Measurements from ENCODE around the gene DCUN1D3.
"Not testable (repeated sequence)": the region's sequence is repeated elsewhere in the genome, so short reads cannot be mapped to it uniquely, and the experiment has no call there.

The DCUN1D3 gene

DNA sequence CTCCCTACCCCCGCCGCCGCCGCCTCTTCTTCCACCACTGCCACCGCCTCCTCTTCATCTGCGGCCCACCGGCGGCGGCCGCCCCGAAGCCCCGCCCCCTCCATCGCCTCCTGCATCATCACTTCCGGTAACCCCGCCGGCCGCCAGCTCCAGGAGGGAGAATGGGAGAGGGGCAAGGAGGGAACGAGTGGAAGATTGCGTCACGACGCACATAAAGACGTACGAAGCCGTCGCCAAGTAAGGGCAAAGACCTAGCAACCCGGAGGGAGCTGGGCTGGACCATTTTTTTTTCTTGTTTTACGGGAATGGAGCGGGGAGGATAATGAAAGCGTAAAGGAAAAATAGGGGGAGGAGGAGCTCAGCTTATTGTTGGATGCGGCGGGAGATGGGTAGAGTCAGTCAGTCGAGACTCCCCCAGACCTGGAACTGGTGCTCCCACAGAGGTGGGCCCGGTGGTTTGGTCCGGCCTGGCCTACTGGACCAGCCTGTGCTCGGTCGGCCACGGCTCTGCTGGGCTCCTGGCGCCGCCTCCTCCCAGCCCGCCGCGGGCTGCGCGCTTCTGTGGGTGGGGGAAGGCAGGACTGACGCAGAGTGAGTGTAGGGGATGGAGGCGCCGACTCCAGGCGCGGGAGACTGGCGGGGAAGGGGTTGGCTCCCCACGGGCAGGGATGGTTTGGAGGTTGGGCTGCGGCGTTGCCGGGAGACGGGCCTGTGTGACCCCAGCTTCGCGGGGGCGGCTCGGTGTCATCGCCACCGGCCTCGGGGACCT is at the start of gene DCUN1D3, which contains the start of gene LYRM1:
Gene DCUN1D3, minus strand, starts transcription at position 60 of the 769 bp plus-strand sequence. CDS start 37,820 bp downstream, outside the sequence.
Gene LYRM1, plus strand, starts transcription at position 473 of the 769 bp plus-strand sequence. CDS start 14,785 bp downstream, outside the sequence.
- DNase-seq = peak; percentile 89

- no peak for DNase-seq
Observed at GRCh38 chr16:20949660-20950059, 49.5 kb upstream of the DCUN1D3 start.

DNA sequence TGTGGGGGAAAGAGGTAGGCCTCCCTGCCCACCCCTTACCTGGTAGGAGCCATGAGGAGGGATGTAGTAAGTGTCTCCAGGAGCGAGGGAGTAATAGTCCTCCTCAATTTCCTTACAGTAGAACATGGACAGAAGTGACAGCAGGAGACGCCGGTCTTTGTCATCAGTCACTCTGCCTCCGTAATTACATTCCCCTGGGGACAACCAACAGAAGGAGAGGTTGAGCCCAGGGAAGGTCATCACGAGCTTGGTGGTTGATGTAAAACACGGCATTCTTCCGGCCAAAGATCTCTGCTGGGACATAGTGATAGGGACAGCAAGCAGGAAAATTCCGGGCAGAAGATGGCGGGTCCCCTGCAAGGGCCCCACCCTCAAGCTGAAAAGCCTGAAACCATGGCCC is 48.3 kb upstream of the DCUN1D3 start:
- no peak for DNase-seq

GRCh38 chr16:20946015-20946629 is 46.0 kb upstream of the DCUN1D3 start:
- no peak for DNase-seq

- not testable (repeated sequence) for DNase-seq
Observed at GRCh38 chr16:20945575-20945875, 45.4 kb upstream of the DCUN1D3 start.

DNA sequence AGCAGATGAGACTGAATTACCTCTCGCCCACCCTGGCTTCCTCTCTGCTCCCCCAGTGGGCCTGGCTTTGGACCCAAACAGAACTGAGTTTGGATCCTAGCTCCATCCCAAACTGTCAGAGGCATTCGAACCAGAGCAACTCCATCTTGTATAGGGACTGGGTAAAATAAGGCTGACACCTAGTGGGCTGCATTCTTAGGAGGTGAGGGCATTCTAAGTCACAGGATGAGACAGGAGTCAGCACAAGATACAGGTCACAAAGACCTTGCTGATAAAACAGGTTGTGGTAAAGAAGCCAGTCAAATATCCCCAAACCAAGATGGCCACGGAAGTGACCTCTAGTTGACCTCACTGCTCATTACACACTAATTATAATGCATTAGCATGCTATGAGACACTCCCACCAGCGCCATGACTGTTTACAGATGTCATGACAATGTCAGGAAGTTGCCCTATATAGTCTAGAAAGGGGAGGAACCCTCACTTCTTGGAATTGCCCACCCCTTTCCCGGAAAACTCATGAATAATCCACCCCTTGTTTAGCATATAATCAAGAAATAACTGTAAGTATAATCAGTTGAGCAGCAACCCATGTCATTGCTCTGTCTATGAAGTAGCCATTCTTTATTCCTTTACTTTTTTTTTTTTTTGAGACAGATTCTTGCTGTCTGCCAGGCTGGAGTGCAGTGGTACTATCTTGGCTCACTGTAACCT is 44.9 kb upstream of the DCUN1D3 start:
- DNase-seq = peak; percentile 24

DNA sequence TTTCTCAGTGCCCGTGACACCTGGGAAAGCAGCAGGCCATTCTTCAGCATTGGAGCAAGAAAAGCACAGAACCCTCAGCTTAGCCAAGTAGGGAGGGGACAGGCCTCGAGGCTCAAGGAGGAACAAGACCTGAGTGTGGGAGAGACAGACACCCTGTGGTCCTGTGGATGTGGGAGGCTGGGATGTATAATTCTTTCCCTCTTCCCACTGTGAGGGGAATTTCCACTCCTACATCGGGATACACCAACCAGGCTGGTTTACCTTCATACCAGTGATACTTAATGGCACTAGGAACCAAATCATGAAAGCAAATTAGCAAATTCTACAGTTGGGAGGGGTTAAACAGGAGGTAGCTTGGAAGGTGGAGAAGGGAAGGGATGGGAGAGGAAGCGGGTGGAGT is 42.1 kb upstream of the DCUN1D3 start:
- DNase-seq = no peak

GRCh38 chr16:20941636-20941926 is 41.4 kb upstream of the DCUN1D3 start:
- no peak for DNase-seq

- DNase-seq = no peak
Observed at GRCh38 chr16:20940871-20941635, 40.9 kb upstream of the DCUN1D3 start.

GRCh38 chr16:20939611-20940010 is 39.5 kb upstream of the DCUN1D3 start:
- DNase-seq = no peak

DNA sequence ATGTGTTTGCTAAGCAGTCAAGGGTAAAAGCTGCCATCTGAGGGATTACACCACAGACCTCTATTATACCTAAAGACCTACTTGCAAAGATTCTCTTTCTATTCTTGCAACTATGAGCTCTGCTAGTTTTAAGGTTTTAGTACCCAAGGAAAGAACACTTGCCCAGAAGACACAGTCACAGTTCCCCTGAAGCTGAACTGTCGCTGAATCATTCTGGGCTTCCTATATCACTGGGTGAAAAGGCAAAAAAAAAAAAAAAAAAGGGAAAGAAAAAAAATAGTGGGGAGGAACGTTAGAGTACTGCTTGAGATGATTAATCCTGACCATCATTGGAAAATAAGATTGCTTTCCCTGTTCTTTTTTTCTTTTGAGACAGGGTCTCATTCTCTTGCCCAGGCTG is 38.3 kb upstream of the DCUN1D3 start:
- no peak for DNase-seq

DNA sequence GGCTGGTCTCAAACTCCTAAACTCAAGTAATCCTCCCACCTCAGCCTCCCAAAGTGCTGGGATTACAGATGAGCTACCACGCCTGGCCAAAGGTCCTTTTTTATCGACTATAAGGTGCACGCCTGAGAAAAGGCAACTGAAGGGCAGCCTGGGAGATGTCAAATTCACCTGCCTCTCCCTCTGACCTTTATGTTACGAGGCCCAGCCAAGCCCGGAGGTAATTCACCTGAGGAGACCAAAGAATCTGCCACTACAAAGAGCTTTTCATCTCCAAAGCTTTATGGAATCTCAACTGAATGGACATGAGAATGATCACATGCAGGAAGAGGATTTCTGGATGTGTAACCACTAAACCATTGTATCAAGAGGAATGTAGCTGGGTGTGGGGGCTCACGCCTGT is 37.6 kb upstream of the DCUN1D3 start:
- DNase-seq = no peak

GRCh38 chr16:20933589-20933988 is 33.4 kb upstream of the DCUN1D3 start:
- DNase-seq = no peak

DNA sequence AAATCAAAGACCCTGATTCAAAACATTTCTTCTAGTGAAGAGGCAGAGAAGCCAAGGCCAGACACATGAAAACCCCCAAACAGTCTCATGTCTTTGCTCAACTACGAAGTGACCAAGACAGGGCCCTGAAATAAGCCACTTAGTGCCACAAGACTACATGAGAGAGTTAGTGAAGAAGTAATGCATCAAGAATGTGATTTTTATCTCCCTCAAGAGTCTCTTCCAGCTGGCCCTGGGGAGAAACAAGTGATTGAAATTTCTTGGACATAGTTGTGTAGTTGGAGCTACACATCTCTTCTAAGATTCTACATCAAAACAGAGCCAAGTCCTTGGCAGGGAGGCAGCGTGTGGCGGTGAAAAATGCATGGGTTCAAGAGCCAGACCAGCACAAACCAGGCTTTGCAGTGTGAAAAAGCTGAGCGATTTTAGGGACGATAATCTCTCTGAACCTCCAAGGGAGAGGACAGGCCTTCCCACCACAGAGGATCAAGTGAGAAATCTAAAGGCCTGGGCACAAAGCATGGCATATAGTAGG is 31.0 kb upstream of the DCUN1D3 start:
- DNase-seq = no peak

DNA sequence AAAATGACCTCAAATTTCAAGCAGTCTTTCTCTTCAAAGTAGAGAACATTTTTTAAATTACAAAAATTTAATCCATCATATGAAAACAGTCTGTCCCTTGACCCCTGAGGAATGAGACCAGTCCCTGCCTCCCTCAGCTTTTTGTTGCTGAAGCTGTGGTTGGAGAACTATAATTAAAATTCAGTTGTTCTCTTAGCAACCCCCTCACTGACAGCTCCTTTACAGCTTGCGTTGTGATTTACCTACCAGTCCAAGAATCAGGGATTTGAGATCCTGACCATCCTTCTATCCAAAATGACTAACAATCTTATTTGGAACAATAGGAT is 30.2 kb upstream of the DCUN1D3 start:
- DNase-seq = no peak

- not testable (repeated sequence) for DNase-seq
Observed at GRCh38 chr16:20929676-20930364, 29.7 kb upstream of the DCUN1D3 start.

DNA sequence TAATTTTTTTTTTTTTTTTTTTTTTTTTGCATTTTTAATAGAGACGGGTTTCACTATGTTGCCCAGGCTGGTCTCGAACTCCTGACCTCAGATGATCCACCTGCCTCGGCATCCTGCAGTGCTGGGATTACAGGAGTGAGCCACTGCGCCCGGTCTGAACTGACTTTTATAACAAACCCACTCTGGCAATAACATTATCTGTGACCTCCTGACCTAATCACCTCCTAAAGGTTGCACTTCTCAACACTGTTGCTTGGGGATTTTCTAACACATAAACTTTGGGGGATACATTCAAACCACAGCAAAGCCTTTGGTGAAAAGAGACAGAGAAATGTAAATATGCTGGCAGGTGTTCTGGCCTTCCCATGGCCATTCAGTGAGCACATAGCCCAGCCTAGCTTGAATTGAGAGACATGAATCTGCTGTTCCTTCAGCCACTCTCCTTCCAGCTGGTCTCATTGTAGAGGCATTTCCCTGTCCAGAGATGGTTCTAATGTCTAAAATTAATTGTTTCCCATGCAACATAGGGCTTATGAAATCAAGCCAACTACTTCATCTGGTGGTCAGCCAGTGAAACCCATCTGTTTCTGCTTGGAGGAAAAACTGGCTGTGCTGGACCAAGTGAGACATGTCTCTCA is 28.7 kb upstream of the DCUN1D3 start:
- no peak for DNase-seq

DNA sequence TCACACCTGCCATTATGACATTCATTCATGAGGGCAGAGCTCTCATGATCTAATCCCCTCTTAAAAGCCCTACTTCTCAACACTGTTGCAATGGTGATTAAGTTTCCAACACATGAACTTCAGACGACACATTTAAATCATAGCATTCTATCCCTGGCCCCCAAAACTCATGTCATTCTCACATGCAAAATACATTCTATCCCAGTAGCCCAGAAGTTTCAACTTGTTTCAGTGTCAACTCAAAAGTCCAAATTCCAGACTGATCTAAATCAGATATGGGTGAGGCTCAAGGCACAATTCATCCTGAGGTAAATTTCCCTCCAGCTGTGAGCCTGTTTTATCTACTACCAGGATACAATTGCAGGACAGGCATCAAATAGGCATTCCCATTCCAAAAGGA is 25.6 kb upstream of the DCUN1D3 start:
- no peak for DNase-seq

- no peak for DNase-seq
Observed at GRCh38 chr16:20923876-20924275, 23.7 kb upstream of the DCUN1D3 start.

GRCh38 chr16:20920799-20921198 is 20.6 kb upstream of the DCUN1D3 start:
- no peak for DNase-seq

DNA sequence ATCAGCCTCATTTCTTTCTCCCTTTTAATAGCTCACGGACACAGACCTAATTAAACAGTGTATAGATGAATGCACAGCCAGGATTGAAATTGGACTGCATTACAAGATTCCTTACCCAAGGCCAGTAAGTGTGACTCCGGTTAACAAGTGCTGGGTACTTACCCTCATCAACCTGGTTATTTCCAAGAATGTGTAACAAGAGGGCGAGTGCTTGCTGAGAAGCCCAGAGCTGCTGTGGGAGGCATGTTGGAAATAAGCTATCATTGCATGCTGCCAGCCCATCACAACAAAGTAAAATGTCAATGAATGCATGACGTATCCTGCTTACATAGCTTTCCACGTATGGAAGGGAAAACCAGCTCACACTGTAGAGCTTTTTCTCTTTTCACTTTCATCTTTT is 19.9 kb upstream of the DCUN1D3 start:
- DNase-seq = no peak
